ENCODE data around the gene SIX3. TPM values are rescaled to one million over a fixed set of nuclear protein-coding genes. Genes with fewer than 3 reads are reported as not detected.

The SIX3 gene
- total RNA-seq, 4 donors from 2014 or later = not detected

DNA sequence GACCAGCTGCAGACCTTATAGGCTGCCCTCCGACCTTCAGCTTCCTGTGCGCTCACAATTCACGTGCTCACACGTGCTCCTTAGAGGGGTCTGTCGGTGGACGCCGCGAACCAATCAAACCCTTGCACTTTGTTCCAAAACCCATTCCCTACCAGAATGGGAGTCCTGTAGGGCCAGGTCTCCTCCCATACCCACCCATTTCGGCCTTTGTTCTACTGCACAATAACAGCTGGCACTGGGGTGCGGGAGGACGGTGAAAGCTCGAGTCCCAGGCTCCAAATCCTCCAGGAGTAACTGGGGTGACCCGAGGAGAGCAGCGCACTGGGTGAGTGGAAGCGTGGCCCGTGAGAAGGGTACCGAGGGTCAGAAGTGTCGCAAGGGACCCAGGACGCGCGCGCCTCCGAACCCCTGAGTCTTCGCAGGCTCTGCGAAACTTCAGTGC lies 13.0 kb downstream of the SIX3 start:
- Histone ChIP-seq H3K36me3 (no peaks in the 10 kb centered on the region), H3K4me1 (peaks cover 10 to 11% of the 10 kb centered on the region in 2 donors), H3K9me3 (no peaks in the 10 kb centered on the region), H3K27ac (no peak overlapping the region), H3K27me3 (peaks cover 29 to 41% (median 39%) of the 10 kb centered on the region in 3 donors), H3K4me3 (peak overlapping the region; percentile 43 to 48 (median 45))
- DNase-seq (no peak), ATAC-seq (no peak)
- intact Hi-C loops (cut with DNase I; ENCODE audit: low total_unique reads) = no loop called here
- in situ Hi-C loops (cut with MboI; ENCODE audit: low sequenced_read_pairs in 4 of 4) = loop anchor here (10.0 to 25.0 kb wide), 4 partner anchors 470 to 917 kb away; no protein-coding TSS in a partner anchor
- no peak for TF ChIP-seq POLR2A (IDR thresholded peaks at IDR 0.05)
- TF ChIP-seq, protein P1, sequence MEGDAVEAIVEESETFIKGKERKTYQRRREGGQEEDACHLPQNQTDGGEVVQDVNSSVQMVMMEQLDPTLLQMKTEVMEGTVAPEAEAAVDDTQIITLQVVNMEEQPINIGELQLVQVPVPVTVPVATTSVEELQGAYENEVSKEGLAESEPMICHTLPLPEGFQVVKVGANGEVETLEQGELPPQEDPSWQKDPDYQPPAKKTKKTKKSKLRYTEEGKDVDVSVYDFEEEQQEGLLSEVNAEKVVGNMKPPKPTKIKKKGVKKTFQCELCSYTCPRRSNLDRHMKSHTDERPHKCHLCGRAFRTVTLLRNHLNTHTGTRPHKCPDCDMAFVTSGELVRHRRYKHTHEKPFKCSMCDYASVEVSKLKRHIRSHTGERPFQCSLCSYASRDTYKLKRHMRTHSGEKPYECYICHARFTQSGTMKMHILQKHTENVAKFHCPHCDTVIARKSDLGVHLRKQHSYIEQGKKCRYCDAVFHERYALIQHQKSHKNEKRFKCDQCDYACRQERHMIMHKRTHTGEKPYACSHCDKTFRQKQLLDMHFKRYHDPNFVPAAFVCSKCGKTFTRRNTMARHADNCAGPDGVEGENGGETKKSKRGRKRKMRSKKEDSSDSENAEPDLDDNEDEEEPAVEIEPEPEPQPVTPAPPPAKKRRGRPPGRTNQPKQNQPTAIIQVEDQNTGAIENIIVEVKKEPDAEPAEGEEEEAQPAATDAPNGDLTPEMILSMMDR (IDR thresholded peaks at IDR 0.05 in 4 of 5, conservative IDR thresholded peaks at IDR 0.05 in 1 of 5) = no peak

DNA sequence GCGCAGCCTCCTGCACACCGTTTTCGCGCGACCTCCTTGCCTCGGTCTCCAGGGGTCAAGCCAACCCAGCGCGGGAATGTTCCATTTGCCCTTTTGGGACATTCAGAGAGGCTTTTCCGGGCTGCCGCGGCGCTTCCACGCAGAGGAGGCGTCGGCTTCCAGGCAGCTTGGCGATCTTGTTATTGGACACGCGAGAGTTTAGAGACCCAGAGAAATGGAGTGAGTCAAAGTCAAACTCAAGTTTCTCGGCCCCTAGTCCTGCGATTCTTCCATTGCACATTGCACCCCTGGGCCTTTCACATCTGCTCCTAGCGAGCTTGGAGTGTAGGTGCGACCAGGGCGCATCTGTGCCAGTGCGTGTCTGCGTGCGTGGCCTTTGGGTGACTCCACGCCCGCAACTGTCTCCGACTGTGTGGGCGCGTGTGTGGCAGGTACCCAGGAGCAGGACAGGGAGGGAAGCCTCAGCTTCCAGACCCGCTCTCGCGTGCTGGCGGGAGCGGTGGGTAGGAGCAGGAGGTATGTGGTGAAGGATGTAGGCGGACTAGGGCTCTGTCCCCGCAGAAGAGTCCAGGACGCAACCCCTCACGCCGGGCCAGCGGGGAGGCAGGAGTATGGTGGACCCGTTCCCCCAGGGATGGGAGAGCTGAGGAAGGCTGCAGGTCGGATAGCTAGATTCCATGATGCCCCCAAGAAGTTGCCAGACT lies 13.5 kb downstream of the SIX3 start:
- Histone ChIP-seq H3K27ac (no peak overlapping the region), H3K36me3 (no peaks in the 10 kb centered on the region), H3K9me3 (no peaks in the 10 kb centered on the region), H3K4me1 (peaks cover 10 to 11% of the 10 kb centered on the region in 2 donors), H3K27me3 (peaks cover 29 to 41% (median 39%) of the 10 kb centered on the region in 3 donors), H3K4me3 (peak overlapping the region; percentile 43 to 48 (median 45))
- DNase-seq (no peak), ATAC-seq (no peak)
- in situ Hi-C loops (cut with MboI; ENCODE audit: low sequenced_read_pairs in 4 of 4) = loop anchor here (5.0 to 25.0 kb wide), 5 partner anchors 470 to 918 kb away; no protein-coding TSS in a partner anchor
- intact Hi-C loops (cut with DNase I; ENCODE audit: low total_unique reads) = loop anchor here (1.0 to 5.0 kb wide), 3 partner anchors 476 to 913 kb away; no protein-coding TSS in a partner anchor
- TF ChIP-seq POLR2A (IDR thresholded peaks at IDR 0.05) = no peak
- TF ChIP-seq, protein P1 (IDR thresholded peaks at IDR 0.05 in 4 of 5, conservative IDR thresholded peaks at IDR 0.05 in 1 of 5) = no peak

DNA sequence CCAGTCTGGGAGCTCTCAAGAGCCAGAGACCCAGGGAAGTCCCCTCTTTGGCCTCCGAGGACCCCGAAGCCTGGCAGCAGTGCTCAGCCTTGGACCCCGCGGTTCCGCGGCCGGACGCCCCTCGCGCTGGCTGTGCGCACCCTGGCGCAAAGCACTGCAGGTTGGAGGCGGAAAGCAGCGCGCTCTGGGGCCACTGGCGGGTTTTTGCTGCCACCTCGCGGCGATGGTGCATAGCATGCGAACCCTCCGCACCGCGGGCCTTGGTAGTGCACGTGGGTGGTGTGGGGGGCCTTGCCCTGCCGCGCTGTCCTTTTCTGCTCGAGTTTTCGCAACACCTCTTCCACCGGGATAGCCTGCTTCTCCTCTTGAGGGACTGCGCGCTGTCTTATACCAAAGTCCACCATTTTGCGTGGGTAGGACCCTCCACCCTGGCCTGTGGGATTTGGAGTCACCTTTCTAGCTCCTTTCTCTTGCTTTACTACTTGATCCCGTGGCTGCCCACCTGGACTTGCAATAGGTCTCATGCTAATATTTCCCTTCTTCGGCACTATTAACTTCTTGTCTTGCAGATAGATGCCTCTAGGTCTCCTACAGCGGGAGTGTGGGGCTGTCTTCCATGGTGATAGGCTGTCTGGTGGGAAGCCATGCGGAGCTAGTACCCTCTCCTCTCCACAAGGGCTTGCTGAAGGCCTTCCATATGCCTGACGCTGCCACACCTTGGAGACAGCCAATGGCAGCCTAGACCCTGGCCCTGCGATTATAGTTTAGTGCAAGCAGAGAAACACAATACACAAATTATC lies 14.3 kb downstream of the SIX3 start:
- in situ Hi-C loops (cut with MboI; ENCODE audit: low sequenced_read_pairs in 4 of 4) (loop anchor here (5.0 to 25.0 kb wide), 5 partner anchors 471 to 918 kb away; no protein-coding TSS in a partner anchor), intact Hi-C loops (cut with DNase I; ENCODE audit: low total_unique reads) (loop anchor here (1.0 to 5.0 kb wide), 3 partner anchors 476 to 913 kb away; no protein-coding TSS in a partner anchor)
- no peaks in the 10 kb centered on the region for H3K36me3 ChIP-seq
- peak overlapping the region; percentile 43 to 48 (median 45) for H3K4me3 ChIP-seq
- peaks cover 29 to 39% (median 38%) of the 10 kb centered on the region in 3 donors for H3K27me3 ChIP-seq
- no peak for TF ChIP-seq POLR2A (IDR thresholded peaks at IDR 0.05)
- TF ChIP-seq, protein P1 (IDR thresholded peaks at IDR 0.05 in 4 of 5, conservative IDR thresholded peaks at IDR 0.05 in 1 of 5) = peak; percentile 70 to 96 (median 89)
- H3K4me1 ChIP-seq = peaks cover 10 to 11% of the 10 kb centered on the region in 2 donors
- no peaks in the 10 kb centered on the region for H3K9me3 ChIP-seq
- ATAC-seq (peak; percentile 58 to 68), DNase-seq (peak; percentile 43 to 52)
- no peak overlapping the region for H3K27ac ChIP-seq

- no peak overlapping the region for H3K27ac ChIP-seq
- no peak overlapping the region for H3K4me3 ChIP-seq
- ATAC-seq = no peak
- peaks cover 10 to 11% of the 10 kb centered on the region in 2 donors for H3K4me1 ChIP-seq
- intact Hi-C loops (cut with DNase I; ENCODE audit: low total_unique reads) (loop anchor here (5.0 kb wide), 1 partner anchor 915 kb away; no protein-coding TSS in a partner anchor), in situ Hi-C loops (cut with MboI; ENCODE audit: low sequenced_read_pairs in 4 of 4) (loop anchor here (5.0 to 25.0 kb wide), 5 partner anchors 472 to 920 kb away; no protein-coding TSS in a partner anchor)
- DNase-seq = no peak
- H3K27me3 ChIP-seq = peaks cover 29 to 37% (median 33%) of the 10 kb centered on the region in 3 donors
- TF ChIP-seq POLR2A (IDR thresholded peaks at IDR 0.05) = no peak
- TF ChIP-seq, protein P1 (IDR thresholded peaks at IDR 0.05 in 4 of 5, conservative IDR thresholded peaks at IDR 0.05 in 1 of 5) = no peak
- H3K9me3 ChIP-seq = no peaks in the 10 kb centered on the region
- H3K36me3 ChIP-seq = no peaks in the 10 kb centered on the region
Measured at GRCh38 chr2:44956843-44957242, 15.3 kb downstream of the SIX3 start.
